LNCAP (cell line): ENCODE data around the gene FNIP2.

Experiments
- CTCF ChIP-seq: fragments of 450-650 bp; IDR thresholded peaks from 2 replicates; pipeline ENCODE4 v1.5.1; 2017; ENCODE audit warnings: mild to moderate bottlenecking

Gene FNIP2

GRCh38 chr4:158936238-158936637, 167.4 kb downstream of the FNIP2 start:
- TF ChIP-seq CTCF = no peak

GRCh38 chr4:158938220-158939044, 169.6 kb downstream of the FNIP2 start:
- TF ChIP-seq CTCF = no peak

GRCh38 chr4:158940271-158940670, 171.4 kb downstream of the FNIP2 start:
- no peak for TF ChIP-seq CTCF

GRCh38 chr4:158941321-158941720, 172.5 kb downstream of the FNIP2 start:
- TF ChIP-seq CTCF = no peak

- no peak for TF ChIP-seq CTCF
These were observed 173.1 kb downstream of the FNIP2 start for GRCh38 chr4:158941895-158942294.

GRCh38 chr4:158945529-158946108, 176.8 kb downstream of the FNIP2 start:
- no peak for TF ChIP-seq CTCF

- TF ChIP-seq CTCF = no peak
These were observed 178.0 kb downstream of the FNIP2 start for GRCh38 chr4:158946825-158947224.
